ENCODE results near the gene NEMP2.

- TF ChIP-seq CTCF (IDR thresholded peaks at IDR 0.05; ENCODE audit: control extremely low read depth in 1 of 3, insufficient read depth in 1 of 3, low read depth in 1 of 3, low read length in 3 of 3): no peak
- TF ChIP-seq, protein P1, sequence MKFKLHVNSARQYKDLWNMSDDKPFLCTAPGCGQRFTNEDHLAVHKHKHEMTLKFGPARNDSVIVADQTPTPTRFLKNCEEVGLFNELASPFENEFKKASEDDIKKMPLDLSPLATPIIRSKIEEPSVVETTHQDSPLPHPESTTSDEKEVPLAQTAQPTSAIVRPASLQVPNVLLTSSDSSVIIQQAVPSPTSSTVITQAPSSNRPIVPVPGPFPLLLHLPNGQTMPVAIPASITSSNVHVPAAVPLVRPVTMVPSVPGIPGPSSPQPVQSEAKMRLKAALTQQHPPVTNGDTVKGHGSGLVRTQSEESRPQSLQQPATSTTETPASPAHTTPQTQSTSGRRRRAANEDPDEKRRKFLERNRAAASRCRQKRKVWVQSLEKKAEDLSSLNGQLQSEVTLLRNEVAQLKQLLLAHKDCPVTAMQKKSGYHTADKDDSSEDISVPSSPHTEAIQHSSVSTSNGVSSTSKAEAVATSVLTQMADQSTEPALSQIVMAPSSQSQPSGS (IDR thresholded peaks at IDR 0.05; ENCODE audit: low read length): no peak
- TF ChIP-seq GABPA (IDR thresholded peaks at IDR 0.05; ENCODE audit: borderline replicate concordance, insufficient read depth, low read length): no peak
- no peak for TF ChIP-seq POLR2A (IDR thresholded peaks at IDR 0.05; ENCODE audit: control extremely low read depth in 1 of 2, low read depth in 2 of 2, low read length in 2 of 2)
- no peak for TF ChIP-seq ZNF274 (IDR thresholded peaks at IDR 0.05; ENCODE audit: borderline replicate concordance, extremely low read depth, low read length)
- TF ChIP-seq POLR2AphosphoS5 (IDR thresholded peaks at IDR 0.05; ENCODE audit: low read depth, low read length): no peak
- TF ChIP-seq, protein P2, sequence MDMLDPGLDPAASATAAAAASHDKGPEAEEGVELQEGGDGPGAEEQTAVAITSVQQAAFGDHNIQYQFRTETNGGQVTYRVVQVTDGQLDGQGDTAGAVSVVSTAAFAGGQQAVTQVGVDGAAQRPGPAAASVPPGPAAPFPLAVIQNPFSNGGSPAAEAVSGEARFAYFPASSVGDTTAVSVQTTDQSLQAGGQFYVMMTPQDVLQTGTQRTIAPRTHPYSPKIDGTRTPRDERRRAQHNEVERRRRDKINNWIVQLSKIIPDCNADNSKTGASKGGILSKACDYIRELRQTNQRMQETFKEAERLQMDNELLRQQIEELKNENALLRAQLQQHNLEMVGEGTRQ (IDR thresholded peaks at IDR 0.05; ENCODE audit: low read length): no peak
Measured at GRCh38 chr2:190561094-190561493, 26.6 kb upstream of the NEMP2 start.

Data from H1 (cell line).